Right hindlimb (tissue), 1 donor: ENCODE measurements around the gene HEMGN.
A peak's percentile ranks its signal among the peaks of the same experiment; 100 is the strongest.
"Not testable (repeated sequence)": the region's sequence is repeated elsewhere in the genome, so short reads cannot be mapped to it uniquely, and the experiment has no call there.

ENCODE experiments used
- DNase-seq: peaks from one replicate; pipeline ENCODE4 v3.0.0-alpha.2; 2018

Gene HEMGN

GRCh38 chr9:97938081-97938644 lies at the start of gene HEMGN:
Gene HEMGN, minus strand, starts transcription at chr9:97938172. Its CDS starts 36 bp downstream, at chr9:97938136.
- no peak for DNase-seq

- DNase-seq = no peak
Observed at GRCh38 chr9:97987487-97987886, 49.5 kb upstream of the HEMGN start.

GRCh38 chr9:97985058-97985861 lies 47.3 kb upstream of the HEMGN start:
- peak; percentile 58 for DNase-seq

GRCh38 chr9:97984188-97985057 lies 46.5 kb upstream of the HEMGN start:
- peak; percentile 84 for DNase-seq

- no peak for DNase-seq
Observed at GRCh38 chr9:97983589-97984187, 45.7 kb upstream of the HEMGN start.

DNA sequence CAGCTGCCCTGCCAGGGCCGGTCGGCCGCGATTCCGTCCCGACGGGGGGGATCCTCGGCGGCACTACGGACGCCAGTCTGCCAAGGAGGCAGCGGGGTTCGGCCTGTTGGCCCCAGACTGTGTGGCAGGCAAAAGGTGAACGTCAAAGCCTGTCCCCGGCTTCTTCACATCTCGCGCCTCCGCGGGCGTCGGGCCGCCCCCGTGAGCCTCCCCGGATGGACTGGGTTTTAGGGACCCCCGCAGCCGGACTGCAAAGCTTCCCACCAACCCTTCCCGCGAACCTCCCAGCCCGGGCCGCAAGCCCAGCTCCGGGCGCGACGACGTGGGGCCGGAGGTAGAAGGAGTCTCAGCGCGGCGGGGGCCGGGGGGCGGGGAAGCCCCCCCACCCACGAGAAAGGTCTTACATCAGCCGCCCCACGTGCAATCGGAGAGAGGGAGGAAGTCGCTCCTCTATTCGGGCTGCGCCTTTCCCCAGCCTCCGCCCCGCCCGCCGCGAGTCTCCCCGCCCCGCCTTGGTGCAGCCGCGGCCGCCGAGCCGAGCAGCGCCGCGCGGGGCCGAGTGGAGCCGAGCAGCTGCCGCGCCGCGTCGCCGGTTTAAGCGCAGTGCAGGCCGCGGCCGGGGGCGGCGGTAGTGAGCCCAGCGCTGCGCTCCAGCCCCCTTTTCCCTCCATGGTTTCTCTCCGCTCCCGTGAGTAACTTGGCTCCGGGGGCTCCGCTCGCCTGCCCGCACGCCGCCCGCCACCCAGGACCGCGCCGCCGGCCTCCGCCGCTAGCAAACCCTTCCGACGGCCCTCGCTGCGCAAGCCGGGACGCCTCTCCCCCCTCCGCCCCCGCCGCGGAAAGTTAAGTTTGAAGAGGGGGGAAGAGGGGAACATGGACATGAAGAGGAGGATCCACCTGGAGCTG lies 45.0 kb upstream of the HEMGN start, which contains the start of gene ANP32B:
Gene ANP32B (plus strand): TSS at position 659 of the 906 bp plus-strand sequence. CDS start 215 bp downstream, at position 874.
- peak; percentile 96 for DNase-seq

DNA sequence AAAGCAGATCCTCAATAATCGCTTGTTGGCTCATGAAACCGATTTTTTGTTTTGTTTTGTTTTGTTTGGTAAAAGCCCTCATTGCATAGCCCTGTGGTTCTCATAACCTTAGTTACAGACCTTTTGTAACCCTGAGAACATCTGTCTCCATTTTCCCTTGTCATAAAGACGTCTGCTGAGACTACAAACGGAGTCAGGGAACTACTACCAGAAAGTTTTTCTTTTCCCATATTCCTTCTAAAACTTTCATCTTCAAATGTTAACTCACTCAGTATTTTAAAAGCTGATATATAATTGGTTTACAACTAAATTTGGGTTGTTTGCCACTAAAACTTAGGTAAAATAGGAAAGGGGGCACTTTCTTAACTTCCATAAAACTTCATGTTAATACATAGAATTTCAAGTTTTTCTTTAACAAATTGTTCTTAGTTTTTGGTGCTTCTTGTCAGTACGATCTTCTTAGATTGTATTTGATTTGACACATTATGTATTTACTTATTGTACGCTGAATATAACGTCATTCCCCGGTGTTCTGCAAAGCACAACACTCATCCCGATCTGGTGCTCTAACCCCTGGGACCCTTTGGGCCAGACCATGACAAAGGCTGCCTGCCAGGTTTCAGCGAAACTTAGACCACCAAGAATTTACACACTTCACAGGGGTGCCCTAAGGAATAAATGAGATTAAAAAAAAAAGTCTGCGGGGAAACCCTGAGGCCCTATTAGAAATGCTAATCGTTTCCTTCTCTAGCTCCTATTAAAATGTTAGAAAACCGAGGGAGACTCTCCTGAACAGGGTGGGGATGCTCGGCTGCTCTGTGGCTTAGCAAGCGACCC lies 44.1 kb upstream of the HEMGN start:
- DNase-seq = no peak

DNA sequence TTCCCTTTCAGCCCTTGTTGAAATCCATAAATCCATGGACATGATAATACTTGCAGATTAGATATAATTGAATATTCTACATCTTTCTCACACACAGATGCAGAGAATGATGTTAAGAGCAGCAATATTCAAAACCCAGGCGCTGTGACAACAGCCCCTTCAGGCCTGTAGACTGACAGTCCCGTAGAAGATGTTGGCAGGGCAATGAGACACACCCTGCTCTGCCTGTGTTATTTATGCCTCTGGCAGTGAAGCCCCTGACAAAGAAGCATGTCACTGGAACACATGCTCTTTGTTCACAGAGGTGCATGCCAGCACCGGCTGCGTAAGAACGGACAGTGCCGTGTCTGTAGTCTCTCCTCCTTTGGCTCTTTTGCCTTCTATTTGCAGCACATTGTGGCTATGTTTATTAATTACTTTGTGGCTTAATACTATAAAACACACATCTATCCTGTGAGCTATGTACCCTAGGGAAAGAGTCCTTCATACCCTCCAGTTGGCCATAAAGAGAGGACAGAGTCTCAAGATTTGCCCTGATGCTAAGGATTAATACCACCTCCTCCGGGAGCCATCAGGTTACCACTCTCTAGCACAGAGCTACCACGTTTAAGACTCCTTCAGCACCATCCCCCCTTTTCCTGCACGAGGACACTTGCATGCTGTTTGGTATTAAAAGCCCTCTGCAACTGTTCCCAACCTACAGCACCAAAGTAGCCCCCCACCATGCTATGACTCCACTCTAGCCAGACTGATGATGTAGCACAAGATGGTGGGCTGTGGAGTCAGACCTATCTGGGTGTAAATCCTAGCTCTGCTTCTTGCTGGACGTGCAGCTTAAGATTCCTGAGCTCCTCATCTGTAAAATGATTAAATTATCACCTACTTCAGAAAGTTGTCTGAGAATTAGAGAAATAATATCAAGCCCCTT lies 43.2 kb upstream of the HEMGN start:
- DNase-seq = peak; percentile 53

- no peak for DNase-seq
Observed at GRCh38 chr9:97980479-97980803, 42.5 kb upstream of the HEMGN start.

GRCh38 chr9:97979788-97980478 lies 42.0 kb upstream of the HEMGN start:
- no peak for DNase-seq

DNA sequence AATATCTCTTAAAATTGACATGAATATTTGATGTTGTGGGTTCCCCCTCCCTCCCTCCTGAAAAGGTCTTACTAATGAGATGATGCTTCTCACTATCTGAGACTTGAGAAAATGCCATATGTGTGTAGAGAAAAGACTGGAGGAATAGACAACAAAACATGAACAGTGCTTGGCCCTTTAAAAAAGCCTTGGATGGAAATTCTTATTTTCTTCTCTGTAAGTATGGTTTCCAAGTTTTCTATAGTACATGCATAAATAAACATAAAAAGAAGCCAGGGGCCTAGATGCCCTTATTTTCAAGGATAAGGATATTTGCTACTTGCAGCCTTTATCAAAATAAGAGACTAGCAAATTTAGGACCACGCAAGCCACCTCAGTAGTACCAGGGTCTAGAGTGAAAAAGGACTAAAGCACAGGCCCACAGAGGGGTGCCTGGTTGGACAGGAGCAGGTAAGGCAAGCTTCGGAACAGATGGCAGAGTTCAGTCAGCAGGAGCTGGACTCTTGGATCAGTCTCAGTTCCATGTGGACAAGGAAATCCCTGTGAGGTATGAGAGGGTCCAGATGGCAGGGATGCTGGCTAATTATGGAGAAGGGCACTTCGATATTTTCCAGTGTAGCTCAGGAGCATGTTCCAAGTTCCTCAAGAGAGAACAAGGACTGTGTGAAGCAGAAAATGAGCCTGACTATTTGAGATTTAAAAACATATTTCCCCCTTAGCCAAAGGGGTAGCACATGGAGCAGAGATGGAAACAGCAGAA lies 40.6 kb upstream of the HEMGN start:
- DNase-seq = no peak

DNA sequence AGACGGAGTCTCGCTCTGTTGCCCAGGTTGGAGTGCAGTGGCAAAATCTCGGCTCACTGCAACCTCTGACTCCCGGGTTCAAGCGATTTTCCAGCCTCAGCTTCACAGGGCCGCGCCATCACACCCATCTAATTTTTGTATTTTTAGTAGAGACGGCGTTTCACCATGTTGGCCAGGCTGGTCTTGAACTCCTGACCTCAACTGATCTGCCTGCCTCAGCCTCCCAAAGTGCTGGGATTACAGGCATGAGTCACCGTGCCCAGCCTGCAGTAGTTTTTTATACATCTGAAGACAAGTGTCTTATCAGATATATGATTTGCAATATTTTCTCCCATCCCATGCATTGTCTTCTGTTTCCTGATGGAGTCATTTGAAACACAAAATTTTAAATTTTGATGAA lies 38.7 kb upstream of the HEMGN start:
- DNase-seq = not testable (repeated sequence)

GRCh38 chr9:97975376-97975775 lies 37.4 kb upstream of the HEMGN start:
- DNase-seq = no peak

- no peak for DNase-seq
Observed at GRCh38 chr9:97972753-97973152, 34.8 kb upstream of the HEMGN start.

- DNase-seq = no peak
Observed at GRCh38 chr9:97970165-97970564, 32.2 kb upstream of the HEMGN start.

- no peak for DNase-seq
Observed at GRCh38 chr9:97969014-97969413, 31.0 kb upstream of the HEMGN start.

- no peak for DNase-seq
Observed at GRCh38 chr9:97966493-97966892, 28.5 kb upstream of the HEMGN start.

GRCh38 chr9:97964901-97965300 lies 26.9 kb upstream of the HEMGN start:
- DNase-seq = no peak

- no peak for DNase-seq
Observed at GRCh38 chr9:97963232-97963631, 25.3 kb upstream of the HEMGN start.
